ENCODE results near the gene TMEM244.

DNA sequence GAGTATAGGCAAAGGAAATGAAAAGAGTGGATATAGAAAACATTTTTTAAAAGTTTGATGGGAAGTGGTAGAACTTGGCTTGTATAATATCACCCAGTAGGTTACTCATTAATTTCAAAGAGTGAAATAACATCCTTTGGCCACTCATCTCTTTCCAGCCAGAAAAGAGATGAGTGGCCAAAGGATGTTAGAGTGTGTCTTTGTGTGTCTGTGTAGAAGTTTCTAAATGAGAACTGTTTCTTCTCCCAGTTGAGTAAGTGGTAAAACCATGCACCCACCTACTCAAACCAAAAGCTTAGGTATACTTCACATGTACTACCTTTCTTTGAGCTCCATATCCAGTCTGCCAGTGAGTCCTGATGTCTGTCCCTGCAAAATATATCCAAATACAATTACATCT is 47.7 kb upstream of the TMEM244 start:
- TF ChIP-seq EZH2 (IDR thresholded peaks at IDR 0.05; ENCODE audit: borderline replicate concordance, low read length), result no peak
- TF ChIP-seq, protein P1, sequence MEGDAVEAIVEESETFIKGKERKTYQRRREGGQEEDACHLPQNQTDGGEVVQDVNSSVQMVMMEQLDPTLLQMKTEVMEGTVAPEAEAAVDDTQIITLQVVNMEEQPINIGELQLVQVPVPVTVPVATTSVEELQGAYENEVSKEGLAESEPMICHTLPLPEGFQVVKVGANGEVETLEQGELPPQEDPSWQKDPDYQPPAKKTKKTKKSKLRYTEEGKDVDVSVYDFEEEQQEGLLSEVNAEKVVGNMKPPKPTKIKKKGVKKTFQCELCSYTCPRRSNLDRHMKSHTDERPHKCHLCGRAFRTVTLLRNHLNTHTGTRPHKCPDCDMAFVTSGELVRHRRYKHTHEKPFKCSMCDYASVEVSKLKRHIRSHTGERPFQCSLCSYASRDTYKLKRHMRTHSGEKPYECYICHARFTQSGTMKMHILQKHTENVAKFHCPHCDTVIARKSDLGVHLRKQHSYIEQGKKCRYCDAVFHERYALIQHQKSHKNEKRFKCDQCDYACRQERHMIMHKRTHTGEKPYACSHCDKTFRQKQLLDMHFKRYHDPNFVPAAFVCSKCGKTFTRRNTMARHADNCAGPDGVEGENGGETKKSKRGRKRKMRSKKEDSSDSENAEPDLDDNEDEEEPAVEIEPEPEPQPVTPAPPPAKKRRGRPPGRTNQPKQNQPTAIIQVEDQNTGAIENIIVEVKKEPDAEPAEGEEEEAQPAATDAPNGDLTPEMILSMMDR (conservative IDR thresholded peaks at IDR 0.05 in 1 of 2, IDR thresholded peaks at IDR 0.05 in 1 of 2; ENCODE audit: extremely low read depth in 1 of 2, insufficient read depth in 1 of 2, low read depth in 1 of 2, low read length in 2 of 2), result no peak

Measured in mammary epithelial cell (primary cell).